KMS-11 (cell line): Measurements from ENCODE around the gene NAGS.
"Not testable (repeated sequence)": the region's sequence is repeated elsewhere in the genome, so short reads cannot be mapped to it uniquely, and the experiment has no call there.

Experiments used
- H2AFZ ChIP-seq: fragments of 200-600 bp; sonication (generic); 2 replicates; pipeline ENCODE4 v1.6.1; 2016; ENCODE audit warnings: antibody characterized with exemption, mixed run types, low read depth
- H3K27ac ChIP-seq: fragments of 200-600 bp; sonication (generic); 2 replicates; pipeline ENCODE4 v1.6.1; 2016; ENCODE audit warnings: mild to moderate bottlenecking, mixed run types
- H3K27me3 ChIP-seq: fragments of 200-600 bp; sonication (generic); 2 replicates; pipeline ENCODE4 v1.6.1; 2017; ENCODE audit warnings: mild to moderate bottlenecking, low read depth, mixed run types, moderate library complexity; ENCODE audit not compliant: insufficient read depth
- H3K36me3 ChIP-seq: fragments of 200-600 bp; sonication (generic); 2 replicates; pipeline ENCODE4 v1.6.1; 2017; ENCODE audit warnings: mild to moderate bottlenecking, mixed run types; ENCODE audit not compliant: insufficient read depth
- H3K4me1 ChIP-seq: fragments of 200-600 bp; sonication (generic); 2 replicates; pipeline ENCODE4 v1.6.1; 2016; ENCODE audit warnings: mild to moderate bottlenecking, low read depth, mixed run types; ENCODE audit not compliant: poor library complexity, severe bottlenecking
- H3K4me2 ChIP-seq: fragments of 200-600 bp; sonication (generic); 2 replicates; pipeline ENCODE4 v1.7.0; 2016; ENCODE audit warnings: mild to moderate bottlenecking, mixed run types
- H3K4me3 ChIP-seq: fragments of 200-600 bp; sonication (generic); IDR thresholded peaks from 2 replicates; pipeline ENCODE4 v1.6.1; 2017; ENCODE audit warnings: low read depth, low read length, mixed read lengths; ENCODE audit not compliant: insufficient read depth
- H3K79me2 ChIP-seq: fragments of 200-600 bp; sonication (generic); 2 replicates; pipeline ENCODE4 v1.6.1; 2016; ENCODE audit warnings: low read depth, mixed run types; ENCODE audit not compliant: insufficient read depth
- H3K9ac ChIP-seq: fragments of 200-600 bp; sonication (generic); 2 replicates; pipeline ENCODE4 v1.6.1; 2016; ENCODE audit warnings: mild to moderate bottlenecking, mixed run types
- H4K20me1 ChIP-seq: fragments of 200-600 bp; sonication (generic); 2 replicates; pipeline ENCODE4 v1.6.1; 2016; ENCODE audit warnings: mild to moderate bottlenecking, mixed run types; ENCODE audit not compliant: insufficient read depth
- CTCF ChIP-seq: fragments of 200-600 bp; sonication (generic); conservative IDR thresholded peaks from 2 replicates; pipeline ENCODE4 v1.6.1; 2017; ENCODE audit warnings: low read depth, mild to moderate bottlenecking, antibody characterized with exemption, low read length, moderate library complexity, mixed read lengths

The NAGS gene

GRCh38 chr17:44004077-44004760, at the start of gene NAGS:
Gene NAGS, plus strand, starts transcription at chr17:44004622. Its CDS starts 42 bp downstream, at chr17:44004664.
- Histone ChIP-seq H3K27ac (no peak within 1 kb of the TSS), H3K79me2 (no peaks in the 10 kb centered on the region), H4K20me1 (no peaks in the 10 kb centered on the region), H2AFZ (no peak within 1 kb of the TSS), H3K9ac (no peak within 1 kb of the TSS), H3K36me3 (no peaks in the 10 kb centered on the region), H3K27me3 (peaks cover 9% of the 10 kb centered on the region), H3K4me2 (no peak within 1 kb of the TSS), H3K4me3 (no peak within 1 kb of the TSS), H3K4me1 (peaks cover 13% of the 10 kb centered on the region)
- TF ChIP-seq CTCF, result no peak

GRCh38 chr17:43956222-43956621, 48.2 kb upstream of the NAGS start:
- Histone ChIP-seq H4K20me1 (no peaks in the 10 kb centered on the region), H2AFZ (no peak overlapping the region), H3K4me3 (no peak overlapping the region), H3K27me3 (peaks cover 8% of the 10 kb centered on the region; the same call in 1 of the 2 replicates), H3K79me2 (no peaks in the 10 kb centered on the region), H3K9ac (no peak overlapping the region), H3K27ac (no peak overlapping the region), H3K4me2 (no peak overlapping the region), H3K4me1 (no peaks in the 10 kb centered on the region), H3K36me3 (no peaks in the 10 kb centered on the region)
- no peak for TF ChIP-seq CTCF

GRCh38 chr17:43958748-43959352, 45.6 kb upstream of the NAGS start:
- H3K27ac ChIP-seq, result no peak overlapping the region
- TF ChIP-seq CTCF, result no peak
- H3K27me3 ChIP-seq, result peaks cover 8% of the 10 kb centered on the region; the same call in 1 of the 2 replicates

GRCh38 chr17:43961292-43961691, 43.1 kb upstream of the NAGS start:
- not testable (repeated sequence) for H2AFZ ChIP-seq, H3K27ac ChIP-seq, H3K4me3 ChIP-seq, H3K36me3 ChIP-seq, H3K27me3 ChIP-seq, H3K9ac ChIP-seq, H3K4me2 ChIP-seq, H3K4me1 ChIP-seq, H3K79me2 ChIP-seq, H4K20me1 ChIP-seq

More at GRCh38 chr17:43958748-43959352, 45.6 kb upstream of the NAGS start:
- Histone ChIP-seq H3K9ac (no peak overlapping the region), H3K79me2 (no peaks in the 10 kb centered on the region), H4K20me1 (no peaks in the 10 kb centered on the region), H2AFZ (no peak overlapping the region), H3K4me3 (no peak overlapping the region), H3K4me1 (no peaks in the 10 kb centered on the region), H3K4me2 (no peak overlapping the region), H3K36me3 (no peaks in the 10 kb centered on the region)

- Histone ChIP-seq H3K27ac (no peak overlapping the region), H2AFZ (no peak overlapping the region), H3K4me2 (no peak overlapping the region), H3K27me3 (no peaks in the 10 kb centered on the region; the same call in 1 of the 2 replicates), H3K9ac (no peak overlapping the region), H4K20me1 (no peaks in the 10 kb centered on the region), H3K4me3 (no peak overlapping the region), H3K36me3 (no peaks in the 10 kb centered on the region), H3K4me1 (no peaks in the 10 kb centered on the region), H3K79me2 (no peaks in the 10 kb centered on the region)
- TF ChIP-seq CTCF, result no peak
These were observed 42.5 kb upstream of the NAGS start for GRCh38 chr17:43961954-43962353.
